Activated naive CD8-positive, alpha-beta T cell (primary cell): Measurements from ENCODE around the gene TRIP12.
"Not testable (repeated sequence)": the region's sequence is repeated elsewhere in the genome, so short reads cannot be mapped to it uniquely, and the experiment has no call there.

Experiments used
- H3K27ac Mint-ChIP-seq: one replicate; pipeline ENCODE4 v1.8.0; 2021; ENCODE audit warnings: mixed read lengths
- H3K27me3 Mint-ChIP-seq: one replicate; pipeline ENCODE4 v1.8.0; 2021; ENCODE audit warnings: mixed read lengths
- H3K36me3 Mint-ChIP-seq: one replicate; pipeline ENCODE4 v1.8.0; 2021; ENCODE audit warnings: mixed read lengths
- H3K4me1 Mint-ChIP-seq: one replicate; pipeline ENCODE4 v1.8.0; 2021; ENCODE audit warnings: low read depth, mixed read lengths
- H3K4me3 Mint-ChIP-seq: one replicate; pipeline ENCODE4 v1.8.0; 2021; ENCODE audit warnings: mild to moderate bottlenecking, mixed read lengths
- H3K9me3 Mint-ChIP-seq: one replicate; pipeline ENCODE4 v1.8.0; 2021; ENCODE audit warnings: low read depth, mixed read lengths

The TRIP12 gene

GRCh38 chr2:229930656-229931055 is 8.8 kb upstream of the TRIP12 start:
- Mint-ChIP-seq H3K27me3 (no peaks in the 10 kb centered on the region), H3K36me3 (peaks cover 4% of the 10 kb centered on the region), H3K9me3 (no peaks in the 10 kb centered on the region), H3K4me3 (no peak overlapping the region), H3K4me1 (peaks cover 15% of the 10 kb centered on the region), H3K27ac (no peak overlapping the region)

GRCh38 chr2:229927817-229928321 is 6.1 kb upstream of the TRIP12 start:
- Mint-ChIP-seq H3K4me3 (no peak overlapping the region), H3K27me3 (no peaks in the 10 kb centered on the region), H3K9me3 (no peaks in the 10 kb centered on the region), H3K27ac (no peak overlapping the region), H3K4me1 (peaks cover 24% of the 10 kb centered on the region), H3K36me3 (peaks cover 2% of the 10 kb centered on the region)

GRCh38 chr2:229925201-229925600 is 3.4 kb upstream of the TRIP12 start:
- Mint-ChIP-seq H3K36me3 (peaks cover under 1% of the 10 kb centered on the region), H3K4me1 (peaks cover 28% of the 10 kb centered on the region), H3K4me3 (no peak overlapping the region), H3K27me3 (no peaks in the 10 kb centered on the region), H3K27ac (no peak overlapping the region), H3K9me3 (no peaks in the 10 kb centered on the region)

- peak overlapping the region; percentile 27 for H3K4me3 Mint-ChIP-seq
- not testable (repeated sequence) for H3K27me3 Mint-ChIP-seq, H3K36me3 Mint-ChIP-seq, H3K9me3 Mint-ChIP-seq
- peak overlapping the region; percentile 28 for H3K27ac Mint-ChIP-seq
- H3K4me1 Mint-ChIP-seq: peaks cover 35% of the 10 kb centered on the region
These were observed 2.7 kb upstream of the TRIP12 start for GRCh38 chr2:229924541-229924940.

GRCh38 chr2:229922449-229923386 is 909 bp upstream of the TRIP12 start, which contains the start of gene FBXO36:
Gene FBXO36 (plus strand): TSS chr2:229922503. CDS start chr2:229922514, 11 bp downstream.
- Mint-ChIP-seq H3K4me1 (peaks cover 45% of the 10 kb centered on the region), H3K27ac (peak within 1 kb of the TSS; percentile 98), H3K27me3 (no peaks in the 10 kb centered on the region), H3K36me3 (peaks cover 2% of the 10 kb centered on the region), H3K4me3 (peak within 1 kb of the TSS; percentile 97), H3K9me3 (no peaks in the 10 kb centered on the region)

- Mint-ChIP-seq H3K27ac (peak overlapping the region; percentile 96), H3K4me1 (peaks cover 46% of the 10 kb centered on the region), H3K27me3 (no peaks in the 10 kb centered on the region), H3K9me3 (no peaks in the 10 kb centered on the region), H3K4me3 (peak overlapping the region; percentile 97), H3K36me3 (peaks cover 3% of the 10 kb centered on the region)
These were observed 513 bp downstream of the TRIP12 start for GRCh38 chr2:229921101-229921891.

- H3K36me3 Mint-ChIP-seq: peaks cover 3% of the 10 kb centered on the region
- H3K27me3 Mint-ChIP-seq: no peaks in the 10 kb centered on the region
- peaks cover 51% of the 10 kb centered on the region for H3K4me1 Mint-ChIP-seq
- peak overlapping the region; percentile 96 for H3K27ac Mint-ChIP-seq
- peak overlapping the region; percentile 93 for H3K4me3 Mint-ChIP-seq
- no peaks in the 10 kb centered on the region for H3K9me3 Mint-ChIP-seq
These were observed 1.7 kb downstream of the TRIP12 start for GRCh38 chr2:229920011-229920641.

GRCh38 chr2:229917793-229918192 is 4.0 kb downstream of the TRIP12 start:
- Mint-ChIP-seq H3K9me3 (no peaks in the 10 kb centered on the region), H3K27me3 (no peaks in the 10 kb centered on the region), H3K27ac (peak overlapping the region; percentile 18), H3K4me1 (peaks cover 54% of the 10 kb centered on the region), H3K36me3 (peaks cover 3% of the 10 kb centered on the region), H3K4me3 (peak overlapping the region; percentile 17)

GRCh38 chr2:229914171-229914570 is 7.6 kb downstream of the TRIP12 start:
- Mint-ChIP-seq H3K27ac (peak overlapping the region; percentile 66), H3K36me3 (peaks cover 3% of the 10 kb centered on the region), H3K4me1 (peaks cover 69% of the 10 kb centered on the region), H3K9me3 (no peaks in the 10 kb centered on the region), H3K27me3 (no peaks in the 10 kb centered on the region), H3K4me3 (no peak overlapping the region)

- Mint-ChIP-seq H3K9me3 (no peaks in the 10 kb centered on the region), H3K4me3 (no peak overlapping the region), H3K27ac (peak overlapping the region; percentile 79), H3K27me3 (no peaks in the 10 kb centered on the region), H3K4me1 (peaks cover 53% of the 10 kb centered on the region), H3K36me3 (no peaks in the 10 kb centered on the region)
These were observed 10.9 kb downstream of the TRIP12 start for GRCh38 chr2:229910832-229911412.

- Mint-ChIP-seq H3K36me3 (peaks cover 4% of the 10 kb centered on the region), H3K27ac (peak overlapping the region; percentile 79), H3K4me3 (peak overlapping the region; percentile 21), H3K27me3 (no peaks in the 10 kb centered on the region), H3K9me3 (no peaks in the 10 kb centered on the region), H3K4me1 (peaks cover 55% of the 10 kb centered on the region)
These were observed 11.5 kb downstream of the TRIP12 start for GRCh38 chr2:229910147-229910831.

GRCh38 chr2:229909090-229909489 is 12.7 kb downstream of the TRIP12 start:
- Mint-ChIP-seq H3K4me1 (peaks cover 55% of the 10 kb centered on the region), H3K9me3 (no peaks in the 10 kb centered on the region), H3K27me3 (no peaks in the 10 kb centered on the region), H3K4me3 (no peak overlapping the region), H3K36me3 (peaks cover 4% of the 10 kb centered on the region), H3K27ac (no peak overlapping the region)

- H3K27me3 Mint-ChIP-seq: no peaks in the 10 kb centered on the region
These were observed 16.2 kb downstream of the TRIP12 start for GRCh38 chr2:229905601-229906000.

GRCh38 chr2:229903037-229903436 is 18.8 kb downstream of the TRIP12 start:
- Mint-ChIP-seq H3K4me1 (peaks cover 62% of the 10 kb centered on the region), H3K9me3 (no peaks in the 10 kb centered on the region), H3K4me3 (no peak overlapping the region), H3K36me3 (peaks cover 8% of the 10 kb centered on the region), H3K27me3 (no peaks in the 10 kb centered on the region), H3K27ac (no peak overlapping the region)

More at GRCh38 chr2:229905601-229906000, 16.2 kb downstream of the TRIP12 start:
- H3K9me3 Mint-ChIP-seq: no peaks in the 10 kb centered on the region
- no peak overlapping the region for H3K27ac Mint-ChIP-seq
- H3K4me3 Mint-ChIP-seq: no peak overlapping the region
- H3K36me3 Mint-ChIP-seq: peaks cover 8% of the 10 kb centered on the region
- peaks cover 48% of the 10 kb centered on the region for H3K4me1 Mint-ChIP-seq
